Muscle of leg (tissue), 9 donors: ENCODE measurements around the gene HCLS1. TPM values are rescaled to one million over a fixed set of nuclear protein-coding genes. Genes with fewer than 3 reads are reported as not detected.

Experiments
- polyA plus RNA-seq, 8 donors: library from polyadenylated mRNA; unstranded; fragments of 120-200 nt; gene quantifications; one replicate each; pipeline versions ENCODE4 v1.2.1 to v1.2.3, GENCODE V29; 2013; ENCODE audit warnings: inconsistent platforms in 1 of 8, low replicate concordance in 1 of 8; ENCODE audit not compliant: insufficient read length in 8 of 8, insufficient read depth in 1 of 8
- total RNA-seq: library from RNA; stranded (reverse); fragments of 120-200 nt; gene quantifications from one replicate; pipeline ENCODE4 v1.2.4, GENCODE V29; 2013

The HCLS1 gene
- total and polyA plus RNA-seq, 9 donors = 4.1 to 9.7 (median 8.0) TPM

Other genes starting within 250 kb of the HCLS1 start
- 2.7 TPM for gene POLQ, start 114.9 kb downstream of the HCLS1 start, total RNA-seq
- 1 to 10 TPM; 2.9 to 4.8 (median 3.4) TPM for gene POLQ, start 114.9 kb downstream of the HCLS1 start, polyA plus RNA-seq
- not detected for gene ARGFX, start 93.0 kb downstream of the HCLS1 start, total RNA-seq
- under 1 TPM in 1 of 8 donors, not detected in 7; 0.13 TPM for gene ARGFX, start 93.0 kb downstream of the HCLS1 start, polyA plus RNA-seq
- 2.4 TPM for gene FBXO40, start 67.5 kb downstream of the HCLS1 start, total RNA-seq
- gene FBXO40, start 67.5 kb downstream of the HCLS1 start, polyA plus RNA-seq = 1 to 10 TPM; 1.6 to 2.7 (median 2.1) TPM
- gene GOLGB1, start 88.8 kb upstream of the HCLS1 start, total RNA-seq = 45.1 TPM
- 10 to 100 TPM; 38.0 to 50.2 (median 43.2) TPM for gene GOLGB1, start 88.8 kb upstream of the HCLS1 start, polyA plus RNA-seq
- 18.1 TPM for gene IQCB1, start 174.2 kb upstream of the HCLS1 start, total RNA-seq
- gene IQCB1, start 174.2 kb upstream of the HCLS1 start, polyA plus RNA-seq = 10 to 100 TPM; 16.1 to 22.7 (median 18.2) TPM
- 9.5 TPM for gene EAF2, start 174.3 kb upstream of the HCLS1 start, total RNA-seq
- 10 to 100 TPM in 1 of 8 donors, 1 to 10 TPM in 7; 5.7 to 10.0 (median 7.5) TPM for gene EAF2, start 174.3 kb upstream of the HCLS1 start, polyA plus RNA-seq
- gene SLC15A2, start 233.5 kb upstream of the HCLS1 start, total RNA-seq = 27.0 TPM
- 10 to 100 TPM; 17.3 to 56.0 (median 29.5) TPM for gene SLC15A2, start 233.5 kb upstream of the HCLS1 start, polyA plus RNA-seq